Heart left ventricle (tissue), 16 donors: ENCODE measurements around the gene KCTD19. TPM values are rescaled to one million over a fixed set of nuclear protein-coding genes. Genes with fewer than 3 reads are reported as not detected.

Experiments
- ATAC-seq, 4 donors: fragments of 200-7000 bp; cut with Tn5 transposase; one replicate each; pipeline ENCODE4 v1.9.1; 2020 to 2022; ENCODE audit warnings: moderate library complexity in 4 of 4, mild to moderate bottlenecking in 3 of 4, moderate number of reproducible peaks in 1 of 4
- DNase-seq, 5 donors: peaks; one replicate each; pipeline ENCODE4 v3.0.0-alpha.2; 2020
- H3K27ac ChIP-seq, 12 donors: fragments of 200-600 bp; sonication (generic) in 4 of 12; one replicate each; pipeline versions ENCODE4 v1.5.0 to v1.8.0; 2016 to 2022; ENCODE audit warnings: mild to moderate bottlenecking in 2 of 12
- H3K27me3 ChIP-seq, 9 donors: fragments of 200-600 bp; sonication (generic) in 2 of 9; one replicate each; pipeline versions ENCODE4 v1.5.1 to v1.8.0; 2016 to 2022; ENCODE audit warnings: mild to moderate bottlenecking in 3 of 9
- H3K36me3 ChIP-seq, 9 donors: fragments of 200-600 bp; sonication (generic) in 2 of 9; one replicate each; pipeline versions ENCODE4 v1.5.0 to v1.8.0; 2018 to 2022; ENCODE audit warnings: mild to moderate bottlenecking in 2 of 9
- H3K4me1 ChIP-seq, 12 donors: fragments of 200-600 bp; sonication (generic) in 4 of 12; one replicate each; pipeline versions ENCODE4 v1.5.0 to v1.8.0; 2016 to 2022; ENCODE audit warnings: mild to moderate bottlenecking in 3 of 12
- H3K4me3 ChIP-seq, 12 donors: fragments of 200-600 bp; sonication (generic) in 4 of 12; one replicate each; pipeline versions ENCODE4 v1.5.0 to v1.8.0; 2017 to 2022; ENCODE audit warnings: mild to moderate bottlenecking in 9 of 12, moderate library complexity in 4 of 12
- H3K9me3 ChIP-seq, 12 donors: fragments of 200-600 bp; sonication (generic) in 4 of 12; one replicate each; pipeline versions ENCODE4 v1.5.0 to v1.8.0; 2016 to 2022; ENCODE audit warnings: mild to moderate bottlenecking in 1 of 12
- POLR2A ChIP-seq, 2 donors: fragments of 450-650 bp; IDR thresholded peaks; one replicate each; pipeline ENCODE4 v1.6.1; 2017; ENCODE audit warnings: antibody characterized with exemption in 2 of 2, mild to moderate bottlenecking in 2 of 2, moderate library complexity in 2 of 2
- WGBS, 4 donors: extraction: QIAGEN DNeasy Blood & Tissue Kit in 2 of 4; methylation state at CpG; one replicate each; pipeline versions ENCODE4 v1.1.5 to v1.1.7; 2013 to 2018; 5-methylcytosine and 5-hydroxymethylcytosine counted together
- intact Hi-C, 10 donors: fragments of 100-400 bp; cut with DNase I; formaldehyde crosslinking; loops; one replicate each; pipeline versions ENCODE4 v1.11.1 to v1.14.2; 2022
- polyA plus RNA-seq, 2 donors: library from polyadenylated mRNA; stranded (reverse); fragments of 200-250 nt; gene quantifications; one replicate each; pipeline ENCODE4 v1.2.3, GENCODE V29; 2013
- total RNA-seq, 9 donors: library from RNA; depleted of rRNA in 2 of 9; stranded (reverse); fragments of >200 nt in 2 of 9; fragmentation: NEBNext Ultra II Directional in 3 of 9; extraction: Animal tissue kit (Norgen Biotek cat#: 25700) in 3 of 9; gene quantifications; one replicate each; pipeline versions ENCODE4 v1.1.0 to v1.2.4, GENCODE V29; 2016 to 2023
- TF ChIP-seq, protein P1 (sequence below), 12 donors: fragments of 200-600 bp; sonication (generic) in 4 of 12; IDR thresholded peaks; one replicate each; pipeline versions ENCODE4 v1.5.0 to v1.8.0; 2018 to 2022; ENCODE audit warnings: antibody characterized with exemption in 12 of 12, mild to moderate bottlenecking in 5 of 12
- donor health status: ischemic (EF 13 %, LVEDD 7.1; RV severe dilation, severe dysfunction).
- donor health status: healthy with polysubstance abuse.
- donor health status: DM: no; HTN: yes; CAD: no.
- donor health status: DM: no; HTN: no; CAD: no.
- donor health status: ischemic (EF 25% LVEDD 6.9; RV normal size, moderate dysfunction).
- donor health status: ischemic (EF 25% LVEDD 5.7; RV mildly dilated, moderate dysfunction).
- donor health status: healthy.
- donor health status: DM: yes; HTN: yes; CAD: no.
- donor health status: ischemic (EF 35%, LVEDD 5.7; RV mildly dilated, moderate dysfunction).
- donor health status: nonischemic (EF 11% LVEDD 7.7; RV severe dilation, severe dysfunction).
- donor health status: DM: yes; HTN: yes; CAD: no.
- donor health status: PGD.
- donor health status: ischemic (EF 29% LVEDD 5.4; RV normal size, mild dysfunction).
- donor health status: nonischemic (EF 23%, LVEDD 6.1; RV moderate dilation, normal function).

Gene KCTD19
- total and polyA plus RNA-seq, 11 donors, result 0.19 to 0.29 TPM; not detected in 9

DNA sequence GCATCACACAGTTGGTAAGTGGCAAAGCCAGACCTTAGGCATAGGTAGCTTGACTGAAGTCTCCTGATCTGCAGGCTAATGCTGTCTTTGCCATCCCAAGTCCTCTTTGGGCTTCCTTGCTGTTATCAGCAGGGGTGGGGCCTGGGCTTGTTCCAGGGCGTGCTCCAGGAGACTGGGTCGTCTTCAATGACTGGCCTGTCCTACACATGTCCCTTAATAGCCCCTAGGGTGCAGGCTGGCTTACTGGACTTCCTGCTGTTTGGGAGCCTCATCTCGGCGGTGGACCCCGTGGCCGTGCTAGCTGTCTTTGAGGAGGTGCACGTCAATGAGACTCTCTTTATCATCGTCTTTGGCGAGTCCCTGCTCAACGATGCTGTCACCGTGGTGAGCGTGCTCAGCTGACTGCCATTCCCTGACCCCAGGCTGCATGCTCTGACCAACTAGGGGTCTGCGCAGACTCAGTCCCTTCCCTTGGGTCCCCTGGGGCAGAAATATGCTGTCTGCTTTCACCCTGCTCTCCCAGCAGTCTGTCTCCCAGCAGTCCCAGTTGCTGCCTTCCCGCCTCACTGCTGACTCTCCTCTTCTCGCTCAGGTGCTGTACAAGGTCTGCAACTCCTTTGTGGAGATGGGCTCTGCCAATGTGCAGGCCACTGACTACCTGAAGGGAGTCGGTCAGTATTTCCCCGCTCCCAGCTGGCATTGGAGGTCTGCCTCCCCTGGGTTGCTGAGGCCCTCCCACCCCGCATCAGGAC lies 71.6 kb downstream of the KCTD19 start:
- ATAC-seq, result peak in 1 of 4 donors; percentile 27
- H3K27ac ChIP-seq, result no peak overlapping the region
- no peak overlapping the region for H3K4me3 ChIP-seq
- 64 to 76% (median 74%) methylated on average over 16 to 18 of the region's 18 CpGs for WGBS, 4 donors
- no peaks in the 10 kb centered on the region for H3K36me3 ChIP-seq
- H3K27me3 ChIP-seq, result peaks cover 0 to under 1% (median 0%) of the 10 kb centered on the region in 9 donors
- DNase-seq, result peak in 1 of 5 donors; percentile 53
- intact Hi-C loops, result no loop called here
- TF ChIP-seq, protein P1, sequence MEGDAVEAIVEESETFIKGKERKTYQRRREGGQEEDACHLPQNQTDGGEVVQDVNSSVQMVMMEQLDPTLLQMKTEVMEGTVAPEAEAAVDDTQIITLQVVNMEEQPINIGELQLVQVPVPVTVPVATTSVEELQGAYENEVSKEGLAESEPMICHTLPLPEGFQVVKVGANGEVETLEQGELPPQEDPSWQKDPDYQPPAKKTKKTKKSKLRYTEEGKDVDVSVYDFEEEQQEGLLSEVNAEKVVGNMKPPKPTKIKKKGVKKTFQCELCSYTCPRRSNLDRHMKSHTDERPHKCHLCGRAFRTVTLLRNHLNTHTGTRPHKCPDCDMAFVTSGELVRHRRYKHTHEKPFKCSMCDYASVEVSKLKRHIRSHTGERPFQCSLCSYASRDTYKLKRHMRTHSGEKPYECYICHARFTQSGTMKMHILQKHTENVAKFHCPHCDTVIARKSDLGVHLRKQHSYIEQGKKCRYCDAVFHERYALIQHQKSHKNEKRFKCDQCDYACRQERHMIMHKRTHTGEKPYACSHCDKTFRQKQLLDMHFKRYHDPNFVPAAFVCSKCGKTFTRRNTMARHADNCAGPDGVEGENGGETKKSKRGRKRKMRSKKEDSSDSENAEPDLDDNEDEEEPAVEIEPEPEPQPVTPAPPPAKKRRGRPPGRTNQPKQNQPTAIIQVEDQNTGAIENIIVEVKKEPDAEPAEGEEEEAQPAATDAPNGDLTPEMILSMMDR (IDR thresholded peaks at IDR 0.05), result no peak
- TF ChIP-seq POLR2A (IDR thresholded peaks at IDR 0.05), result no peak
- no peaks in the 10 kb centered on the region for H3K9me3 ChIP-seq
- H3K4me1 ChIP-seq, result peaks cover 0 to 2% (median 0%) of the 10 kb centered on the region in 12 donors

DNA sequence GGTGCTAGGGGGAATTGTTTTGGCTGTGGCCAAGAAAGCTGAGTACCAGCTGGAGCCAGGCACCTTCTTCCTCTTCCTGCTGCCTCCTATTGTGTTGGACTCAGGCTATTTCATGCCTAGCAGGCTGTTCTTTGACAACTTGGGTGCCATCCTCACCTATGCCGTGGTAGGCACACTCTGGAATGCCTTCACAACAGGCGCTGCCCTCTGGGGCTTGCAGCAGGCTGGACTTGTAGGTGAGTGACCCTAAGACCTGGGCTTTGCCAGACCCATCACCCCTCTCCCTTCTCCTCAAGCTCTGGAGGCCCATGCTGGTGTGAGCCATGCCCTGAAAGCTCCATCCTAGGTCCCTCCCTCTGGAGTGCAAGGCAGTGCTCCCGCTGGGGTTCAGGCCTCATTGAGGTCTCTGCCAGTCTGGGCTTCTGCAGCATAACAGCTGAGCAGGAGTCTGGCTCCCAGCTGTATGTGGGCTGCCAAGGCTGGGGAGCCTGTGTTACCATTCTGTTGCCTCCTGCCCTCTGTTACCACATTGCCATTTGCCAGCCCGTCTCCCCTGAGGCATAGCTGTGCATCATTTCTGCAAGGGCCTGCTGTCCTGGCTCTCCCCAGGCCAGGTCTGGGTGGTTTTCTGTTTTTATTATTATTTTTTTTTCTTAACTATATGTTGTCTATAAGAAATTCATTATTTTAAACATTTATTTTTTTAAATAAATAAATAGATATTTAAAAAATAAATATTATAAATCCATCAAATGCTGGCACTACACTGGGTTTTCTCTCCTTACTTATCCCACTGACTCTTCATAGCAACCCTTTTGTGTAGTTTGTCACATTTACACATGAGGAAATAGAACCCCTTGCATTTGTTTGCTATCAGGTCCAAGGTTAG lies 73.7 kb downstream of the KCTD19 start:
- DNase-seq (peak in 2 of 5 donors; percentile 11 to 18), ATAC-seq (no peak)
- Histone ChIP-seq H3K4me3 (no peak overlapping the region), H3K9me3 (no peaks in the 10 kb centered on the region), H3K4me1 (peaks cover 2 to 22% (median 13%) of the 10 kb centered on the region in 12 donors), H3K36me3 (no peaks in the 10 kb centered on the region), H3K27me3 (peaks cover 0 to 10% (median 0%) of the 10 kb centered on the region in 9 donors), H3K27ac (no peak overlapping the region)
- TF ChIP-seq, protein P1 (IDR thresholded peaks at IDR 0.05), result no peak
- TF ChIP-seq POLR2A (IDR thresholded peaks at IDR 0.05), result no peak
- 94 to 99% (median 96%) methylated on average over 4 of the region's 4 CpGs for WGBS, 4 donors
- intact Hi-C loops, result no loop called here

- ATAC-seq, result no peak
- H3K36me3 ChIP-seq, result no peaks in the 10 kb centered on the region
- 72 to 85% (median 78%) methylated on average over 4 of the region's 4 CpGs for WGBS, 4 donors
- H3K27ac ChIP-seq, result no peak overlapping the region
- no peak overlapping the region for H3K4me3 ChIP-seq
- no peaks in the 10 kb centered on the region for H3K9me3 ChIP-seq
- intact Hi-C loops, result no loop called here
- peaks cover 0 to 10% (median 0%) of the 10 kb centered on the region in 9 donors for H3K27me3 ChIP-seq
- TF ChIP-seq, protein P1 (IDR thresholded peaks at IDR 0.05), result no peak
- TF ChIP-seq POLR2A (IDR thresholded peaks at IDR 0.05), result no peak
- DNase-seq, result peak in 2 of 5 donors; percentile 18 to 19
- H3K4me1 ChIP-seq, result peaks cover 9 to 44% (median 26%) of the 10 kb centered on the region in 12 donors
Observed at GRCh38 chr16:67250045-67250327, 76.6 kb downstream of the KCTD19 start.
